A673 (cell line): ENCODE measurements around the gene DNASE1. TPM values are rescaled to one million over a fixed set of nuclear protein-coding genes. Genes with fewer than 3 reads are reported as not detected.

Experiments used
- BruUV-seq: library from RNA; stranded (reverse); fragments of 400-500 nt; replicated peaks from 2 replicates; lab custom pipeline; 2021; lab: Mats Ljungman, UMichigan
- CTCF ChIA-PET: fragments of 300-600 bp; sonication (Branson Sonifier 250); formaldehyde crosslinking; loops from one replicate; lab custom pipeline; 2022; ENCODE audit warnings: antibody characterized with exemption; lab: Charles Lee
- POLR2A ChIA-PET: fragments of 300-600 bp; sonication (Branson Sonifier 250); formaldehyde crosslinking; loops from one replicate; lab custom pipeline; 2022; ENCODE audit warnings: antibody characterized with exemption; ENCODE audit not compliant: low non-redundant PET; lab: Charles Lee
- DNase-seq: peaks from one replicate; pipeline ENCODE4 v3.0.0-alpha.2; 2015; ENCODE audit warnings: low spot score
- H3K27ac ChIP-seq: fragments of 200-600 bp; sonication (generic); 2 replicates; pipeline ENCODE4 v1.5.1; 2016; ENCODE audit warnings: mixed run types, low read depth, mild to moderate bottlenecking, mixed read lengths, antibody characterized with exemption, low read length; ENCODE audit not compliant: poor library complexity, severe bottlenecking
- H3K27me3 ChIP-seq: fragments of 200-600 bp; sonication (generic); replicated peaks from 2 replicates; pipeline ENCODE4 v1.6.1; 2017; ENCODE audit warnings: mixed run types, low read depth, mild to moderate bottlenecking, mixed read lengths, antibody characterized with exemption, low read length; ENCODE audit not compliant: insufficient read depth, poor library complexity
- H3K36me3 ChIP-seq: fragments of 200-600 bp; sonication (generic); 2 replicates; pipeline ENCODE4 v1.6.1; 2016; ENCODE audit warnings: mixed run types, mild to moderate bottlenecking, mixed read lengths, antibody characterized with exemption, low read length; ENCODE audit not compliant: insufficient read depth, poor library complexity, severe bottlenecking
- H3K4me1 ChIP-seq: fragments of 200-600 bp; sonication (generic); 2 replicates; pipeline ENCODE4 v1.6.1; 2017; ENCODE audit warnings: mixed run types, mild to moderate bottlenecking, mixed read lengths, antibody characterized with exemption, low read length; ENCODE audit not compliant: insufficient read depth, poor library complexity, severe bottlenecking
- H3K4me3 ChIP-seq: fragments of 200-600 bp; sonication (generic); 2 replicates; pipeline ENCODE4 v1.5.1; 2016; ENCODE audit warnings: low read depth, mixed run types, mild to moderate bottlenecking, mixed read lengths, low read length; ENCODE audit not compliant: poor library complexity, severe bottlenecking
- H3K9me3 ChIP-seq: fragments of 200-600 bp; sonication (generic); 2 replicates; pipeline ENCODE4 v1.6.1; 2016; ENCODE audit warnings: mixed run types, low read depth, mild to moderate bottlenecking, mixed read lengths, antibody characterized with exemption, low read length; ENCODE audit not compliant: poor library complexity, severe bottlenecking
- EZH2 ChIP-seq: fragments of 200-600 bp; sonication (generic); IDR thresholded peaks from 2 replicates; pipeline ENCODE4 v1.6.1; 2017; ENCODE audit warnings: borderline replicate concordance, low read depth, mild to moderate bottlenecking, mixed read lengths, antibody characterized with exemption, low read length; ENCODE audit not compliant: poor library complexity, severe bottlenecking
- intact Hi-C: fragments of 100-400 bp; cut with micrococcal nuclease; formaldehyde crosslinking; loops from one replicate; pipeline ENCODE4 v1.10.0; 2022; ENCODE audit not compliant: unreplicated experiment
- total RNA-seq: library from RNA; stranded (reverse); gene quantifications from 2 replicates; pipeline ENCODE4 v1.2.3, GENCODE V29; 2021
- TF ChIP-seq, protein P1 (sequence below): fragments of 300-800, 200-600 bp; sonication (generic); conservative IDR thresholded peaks from 2 replicates; pipeline ENCODE4 v1.5.1; 2017; ENCODE audit warnings: low read depth, mild to moderate bottlenecking, antibody characterized with exemption, low read length, moderate library complexity, mixed read lengths

The DNASE1 gene
- total RNA-seq, 1 experiment from 2014 or later: 17.9 TPM

DNA sequence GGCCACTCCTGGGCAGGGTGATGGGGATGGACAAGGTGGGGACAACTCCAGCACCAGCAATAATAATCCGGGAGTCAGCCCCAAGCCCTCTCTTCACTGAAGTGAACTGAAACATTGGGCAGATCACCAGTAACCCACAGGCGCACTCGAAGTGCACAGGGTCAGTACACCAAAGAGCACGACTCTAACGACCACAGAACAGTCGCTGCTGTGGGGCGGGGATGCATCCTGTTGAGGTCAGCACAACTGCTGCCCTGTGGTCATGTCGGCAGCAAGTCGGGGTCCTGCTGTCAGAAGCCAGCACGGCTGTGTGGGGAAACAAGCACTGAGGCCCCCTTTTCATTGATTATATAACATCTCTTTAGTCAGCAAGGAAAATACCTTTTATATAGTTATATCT is 14.6 kb downstream of the DNASE1 start:
- H3K27ac ChIP-seq: no peak overlapping the region

GRCh38 chr16:3670711-3671110 is 16.2 kb downstream of the DNASE1 start:
- no peak overlapping the region for H3K27ac ChIP-seq
- ChIA-PET CTCF (no interaction called here), POLR2A (interaction anchor here (0.5 kb wide), 1 partner anchor 34 kb away, joined by 4 read pairs; no protein-coding TSS in a partner anchor)
- BruUV-seq: no TSS peak
- TF ChIP-seq, protein P1, sequence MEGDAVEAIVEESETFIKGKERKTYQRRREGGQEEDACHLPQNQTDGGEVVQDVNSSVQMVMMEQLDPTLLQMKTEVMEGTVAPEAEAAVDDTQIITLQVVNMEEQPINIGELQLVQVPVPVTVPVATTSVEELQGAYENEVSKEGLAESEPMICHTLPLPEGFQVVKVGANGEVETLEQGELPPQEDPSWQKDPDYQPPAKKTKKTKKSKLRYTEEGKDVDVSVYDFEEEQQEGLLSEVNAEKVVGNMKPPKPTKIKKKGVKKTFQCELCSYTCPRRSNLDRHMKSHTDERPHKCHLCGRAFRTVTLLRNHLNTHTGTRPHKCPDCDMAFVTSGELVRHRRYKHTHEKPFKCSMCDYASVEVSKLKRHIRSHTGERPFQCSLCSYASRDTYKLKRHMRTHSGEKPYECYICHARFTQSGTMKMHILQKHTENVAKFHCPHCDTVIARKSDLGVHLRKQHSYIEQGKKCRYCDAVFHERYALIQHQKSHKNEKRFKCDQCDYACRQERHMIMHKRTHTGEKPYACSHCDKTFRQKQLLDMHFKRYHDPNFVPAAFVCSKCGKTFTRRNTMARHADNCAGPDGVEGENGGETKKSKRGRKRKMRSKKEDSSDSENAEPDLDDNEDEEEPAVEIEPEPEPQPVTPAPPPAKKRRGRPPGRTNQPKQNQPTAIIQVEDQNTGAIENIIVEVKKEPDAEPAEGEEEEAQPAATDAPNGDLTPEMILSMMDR: no peak
- TF ChIP-seq EZH2: no peak
- H3K4me1 ChIP-seq: no peaks in the 10 kb centered on the region
- H3K9me3 ChIP-seq: no peaks in the 10 kb centered on the region
- H3K36me3 ChIP-seq: peaks cover 65% of the 10 kb centered on the region
- no peaks in the 10 kb centered on the region for H3K27me3 ChIP-seq
- H3K4me3 ChIP-seq: no peak overlapping the region
- intact Hi-C loops: no loop called here
- DNase-seq: no peak

More for the DNA sequence above, 14.6 kb downstream of the DNASE1 start:
- CTCF ChIA-PET: no interaction called here
- H3K4me1 ChIP-seq: no peaks in the 10 kb centered on the region
- H3K36me3 ChIP-seq: peaks cover 64% of the 10 kb centered on the region
- intact Hi-C loops: no loop called here
- H3K9me3 ChIP-seq: no peaks in the 10 kb centered on the region
- H3K4me3 ChIP-seq: no peak overlapping the region
- no peak for TF ChIP-seq EZH2
- TF ChIP-seq, protein P1: no peak
- POLR2A ChIA-PET: no interaction called here
- no peaks in the 10 kb centered on the region for H3K27me3 ChIP-seq
- DNase-seq: no peak
- BruUV-seq: no TSS peak

- intact Hi-C loops: no loop called here
- ChIA-PET CTCF (no interaction called here), POLR2A (no interaction called here)
- no peaks in the 10 kb centered on the region for H3K4me1 ChIP-seq
- no peak overlapping the region for H3K27ac ChIP-seq
- H3K9me3 ChIP-seq: no peaks in the 10 kb centered on the region
- no peaks in the 10 kb centered on the region for H3K27me3 ChIP-seq
- DNase-seq: no peak
- peaks cover 65% of the 10 kb centered on the region for H3K36me3 ChIP-seq
- no peak overlapping the region for H3K4me3 ChIP-seq
- no peak for TF ChIP-seq EZH2
- no TSS peak for BruUV-seq
Observed at GRCh38 chr16:3671424-3671823, 16.9 kb downstream of the DNASE1 start.

DNA sequence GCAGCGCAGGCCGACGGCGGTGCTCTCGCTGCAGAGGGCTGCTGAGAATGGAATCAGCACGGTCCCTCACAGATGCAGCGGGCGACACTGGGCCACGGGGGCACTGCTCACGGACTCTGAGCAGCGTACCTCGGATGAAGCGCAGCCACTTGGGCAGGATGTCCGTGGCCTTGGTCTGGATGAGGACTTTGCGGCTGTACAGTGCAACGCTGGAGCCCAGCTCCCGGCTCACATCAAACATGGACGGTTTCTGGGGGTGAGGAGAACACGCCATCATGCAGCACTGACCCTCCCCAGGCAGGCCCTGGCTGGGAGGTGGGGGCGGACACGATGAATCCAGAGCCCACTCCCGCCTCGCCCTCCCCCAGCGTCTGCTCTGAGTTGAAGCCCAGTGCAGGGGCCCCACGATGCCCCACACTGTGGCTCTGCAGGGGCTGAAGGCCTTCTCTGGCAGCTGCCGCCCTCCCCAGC is 18.1 kb downstream of the DNASE1 start:
- Histone ChIP-seq H3K27ac (no peak overlapping the region), H3K9me3 (no peaks in the 10 kb centered on the region), H3K36me3 (peaks cover 73% of the 10 kb centered on the region), H3K4me1 (no peaks in the 10 kb centered on the region), H3K4me3 (no peak overlapping the region), H3K27me3 (no peaks in the 10 kb centered on the region)
- TF ChIP-seq, protein P1: no peak
- no peak for TF ChIP-seq EZH2
- no peak for DNase-seq
- ChIA-PET POLR2A (no interaction called here), CTCF (no interaction called here)
- BruUV-seq: no TSS peak
- intact Hi-C loops: no loop called here
